ENCODE results near the gene FHDC1. TPM values are rescaled to one million over a fixed set of nuclear protein-coding genes. Genes with fewer than 3 reads are reported as not detected.
A peak's percentile ranks its signal among the peaks of the same experiment; 100 is the strongest.

The FHDC1 gene
- total RNA-seq, 1 experiment from 2014 or later, result 2.0 TPM

GRCh38 chr4:152937336-152938236 lies 1.5 kb downstream of the FHDC1 start:
- Mint-ChIP-seq H3K9me3 (ENCODE audit: unreplicated experiment) (no peaks in the 10 kb centered on the region), H3K27me3 (ENCODE audit: insufficient read depth, unreplicated experiment) (no peaks in the 10 kb centered on the region), H3K36me3 (ENCODE audit: insufficient read depth, unreplicated experiment) (no peaks in the 10 kb centered on the region), H3K4me1 (ENCODE audit: insufficient read depth, unreplicated experiment) (peaks cover 16% of the 10 kb centered on the region), H3K27ac (ENCODE audit: low read depth, unreplicated experiment) (peak overlapping the region; percentile 2), H3K4me3 (ENCODE audit: unreplicated experiment) (peak overlapping the region; percentile 84)
- intact Hi-C loops (cut with micrococcal nuclease), result loop anchor here (2.0 to 5.0 kb wide), 3 partner anchors 35 to 191 kb away; no protein-coding TSS in a partner anchor
- ChIA-PET POLR2A (interaction anchor here (0.6 to 3.9 kb wide), 15 partner anchors 12 to 190 kb away, joined by 3 to 49 read pairs (median 6); no protein-coding TSS in a partner anchor), CTCF (interaction anchor here (0.7 to 4.3 kb wide), 6 partner anchors 17 to 189 kb away, joined by 3 to 16 read pairs (median 4); no protein-coding TSS in a partner anchor)
- DNase-seq (ENCODE audit: unreplicated experiment), result peak; percentile 42
- no TSS peak for BruUV-seq (replicated peaks)
- TF ChIP-seq, protein P1, sequence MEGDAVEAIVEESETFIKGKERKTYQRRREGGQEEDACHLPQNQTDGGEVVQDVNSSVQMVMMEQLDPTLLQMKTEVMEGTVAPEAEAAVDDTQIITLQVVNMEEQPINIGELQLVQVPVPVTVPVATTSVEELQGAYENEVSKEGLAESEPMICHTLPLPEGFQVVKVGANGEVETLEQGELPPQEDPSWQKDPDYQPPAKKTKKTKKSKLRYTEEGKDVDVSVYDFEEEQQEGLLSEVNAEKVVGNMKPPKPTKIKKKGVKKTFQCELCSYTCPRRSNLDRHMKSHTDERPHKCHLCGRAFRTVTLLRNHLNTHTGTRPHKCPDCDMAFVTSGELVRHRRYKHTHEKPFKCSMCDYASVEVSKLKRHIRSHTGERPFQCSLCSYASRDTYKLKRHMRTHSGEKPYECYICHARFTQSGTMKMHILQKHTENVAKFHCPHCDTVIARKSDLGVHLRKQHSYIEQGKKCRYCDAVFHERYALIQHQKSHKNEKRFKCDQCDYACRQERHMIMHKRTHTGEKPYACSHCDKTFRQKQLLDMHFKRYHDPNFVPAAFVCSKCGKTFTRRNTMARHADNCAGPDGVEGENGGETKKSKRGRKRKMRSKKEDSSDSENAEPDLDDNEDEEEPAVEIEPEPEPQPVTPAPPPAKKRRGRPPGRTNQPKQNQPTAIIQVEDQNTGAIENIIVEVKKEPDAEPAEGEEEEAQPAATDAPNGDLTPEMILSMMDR (IDR thresholded peaks at IDR 0.05; ENCODE audit: unreplicated experiment), result no peak

- BruUV-seq (replicated peaks), result TSS peak; percentile 35
- no peak for DNase-seq (ENCODE audit: unreplicated experiment)
- peaks cover 16% of the 10 kb centered on the region for H3K4me1 Mint-ChIP-seq (ENCODE audit: insufficient read depth, unreplicated experiment)
- POLR2A ChIA-PET, result interaction anchor here (0.6 to 3.9 kb wide), 10 partner anchors 13 to 176 kb away, joined by 3 to 49 read pairs (median 5); no protein-coding TSS in a partner anchor
- CTCF ChIA-PET, result interaction anchor here (0.6 to 4.3 kb wide), 4 partner anchors 88 to 366 kb away, joined by 3 to 16 read pairs (median 4); no protein-coding TSS in a partner anchor
- H3K9me3 Mint-ChIP-seq (ENCODE audit: unreplicated experiment), result no peaks in the 10 kb centered on the region
- peak overlapping the region; percentile 84 for H3K4me3 Mint-ChIP-seq (ENCODE audit: unreplicated experiment)
- H3K27ac Mint-ChIP-seq (ENCODE audit: low read depth, unreplicated experiment), result peak overlapping the region; percentile 2
- intact Hi-C loops (cut with micrococcal nuclease), result loop anchor here (5.0 kb wide), 1 partner anchor 34 kb away; no protein-coding TSS in a partner anchor
- H3K36me3 Mint-ChIP-seq (ENCODE audit: insufficient read depth, unreplicated experiment), result no peaks in the 10 kb centered on the region
- H3K27me3 Mint-ChIP-seq (ENCODE audit: insufficient read depth, unreplicated experiment), result no peaks in the 10 kb centered on the region
- TF ChIP-seq, protein P1 (IDR thresholded peaks at IDR 0.05; ENCODE audit: unreplicated experiment), result no peak
Observed at GRCh38 chr4:152938237-152938947, 2.3 kb downstream of the FHDC1 start.

- no peak for DNase-seq (ENCODE audit: unreplicated experiment)
- TF ChIP-seq, protein P1 (IDR thresholded peaks at IDR 0.05; ENCODE audit: unreplicated experiment), result no peak
- intact Hi-C loops (cut with micrococcal nuclease), result loop anchor here (5.0 kb wide), 1 partner anchor 33 kb away; no protein-coding TSS in a partner anchor
- no TSS peak for BruUV-seq (replicated peaks)
- ChIA-PET CTCF (interaction anchor here (0.8 to 4.3 kb wide), 4 partner anchors 92 to 188 kb away, joined by 3 to 16 read pairs (median 4); no protein-coding TSS in a partner anchor), POLR2A (interaction anchor here (0.7 to 1.3 kb wide), 3 partner anchors 29 to 116 kb away, joined by 3 to 4 read pairs (median 3); no protein-coding TSS in a partner anchor)
- no peaks in the 10 kb centered on the region for H3K36me3 Mint-ChIP-seq (ENCODE audit: insufficient read depth, unreplicated experiment)
- H3K4me1 Mint-ChIP-seq (ENCODE audit: insufficient read depth, unreplicated experiment), result peaks cover 16% of the 10 kb centered on the region
- H3K4me3 Mint-ChIP-seq (ENCODE audit: unreplicated experiment), result no peak overlapping the region
- no peak overlapping the region for H3K27ac Mint-ChIP-seq (ENCODE audit: low read depth, unreplicated experiment)
- no peaks in the 10 kb centered on the region for H3K9me3 Mint-ChIP-seq (ENCODE audit: unreplicated experiment)
- no peaks in the 10 kb centered on the region for H3K27me3 Mint-ChIP-seq (ENCODE audit: insufficient read depth, unreplicated experiment)
Observed at GRCh38 chr4:152939621-152940020, 3.5 kb downstream of the FHDC1 start.
